HEK293T (cell line): ENCODE data around the gene SNAP23.

Source experiments
- FOXM1 ChIP-seq: fragments of 450-650 bp; IDR thresholded peaks from 2 replicates; pipeline ENCODE4 v1.6.1; 2017; ENCODE audit warnings: mild to moderate bottlenecking, borderline replicate concordance
- SUZ12 ChIP-seq: fragments of 450-650 bp; IDR thresholded peaks from 2 replicates; pipeline ENCODE4 v1.6.1; 2016; ENCODE audit warnings: mild to moderate bottlenecking

GRCh38 chr15:42578984-42579537 is 83.6 kb downstream of the SNAP23 start:
- no peak for TF ChIP-seq SUZ12
- no peak for TF ChIP-seq FOXM1
